Adrenal gland (tissue), 5 donors: ENCODE data around the gene MCTP1.

Experiments used
- CTCF ChIP-seq, 6 experiments: fragments of 450-650 bp in 4 of 6; fragments of 200-600 bp in 2 of 6; sonication (generic) in 1 of 6; IDR thresholded peaks; 1 replicate in 5 of 6; 2 replicates in 1 of 6; pipeline versions ENCODE4 v1.5.1 to v1.8.0; 2016 to 2021; ENCODE audit warnings: antibody characterized with exemption in 6 of 6, mild to moderate bottlenecking in 2 of 6, moderate library complexity in 1 of 6
- POLR2A ChIP-seq, 2 donors: fragments of 450-650 bp; IDR thresholded peaks; one replicate each; pipeline ENCODE4 v1.6.1; 2017; ENCODE audit warnings: antibody characterized with exemption in 2 of 2, mild to moderate bottlenecking in 2 of 2, moderate library complexity in 1 of 2
- donor health status: DM: no; HTN: no; CAD: no.

DNA sequence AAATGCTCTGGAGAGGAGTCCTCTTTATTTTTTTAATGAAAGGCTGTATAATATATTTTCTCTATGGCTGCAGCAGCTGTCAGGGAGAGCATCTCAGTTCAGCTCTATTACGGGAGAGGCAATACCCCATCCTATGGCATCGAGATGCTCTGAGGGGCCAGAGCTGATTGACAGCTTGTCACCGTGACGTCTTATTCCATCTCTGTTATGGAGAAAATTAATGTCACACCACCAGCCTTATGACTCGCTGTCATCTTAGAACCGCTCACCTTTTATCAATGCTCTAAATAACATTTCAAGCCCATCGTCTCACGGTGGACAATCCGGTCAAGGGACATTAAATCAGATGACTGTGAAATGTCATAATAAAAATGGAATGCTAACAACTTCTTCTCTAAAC lies 392.9 kb downstream of the MCTP1 start:
- TF ChIP-seq POLR2A (IDR thresholded peaks at IDR 0.05) (no peak), CTCF (IDR thresholded peaks at IDR 0.05) (no peak)
